HG02759 (cell line): ENCODE measurements around the gene MEF2C.

Source experiments
- ATAC-seq: cut with Tn5 transposase; IDR thresholded peaks from one replicate; pipeline ENCODE4 v1.9.1; 2021; ENCODE audit warnings: mild to moderate bottlenecking, moderate library complexity; ENCODE audit not compliant: unreplicated experiment

MEF2C gene

DNA sequence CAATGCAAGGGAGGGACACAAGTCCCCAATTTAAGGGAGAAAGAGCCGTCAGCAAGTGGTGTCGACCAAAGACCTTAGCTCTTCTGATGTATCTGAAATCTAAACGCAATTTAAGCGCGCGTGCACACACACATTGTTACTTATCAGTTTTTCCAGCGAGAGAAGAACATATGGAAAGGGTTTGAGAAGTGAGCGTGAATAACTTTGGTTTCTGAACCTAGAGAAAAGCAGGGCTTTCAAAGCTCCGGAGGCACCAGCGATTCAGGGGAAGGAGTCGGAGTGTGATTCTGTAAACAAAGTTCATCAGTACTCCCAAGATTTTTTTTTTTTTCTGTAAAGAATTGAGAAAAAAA, 191.8 kb downstream of the MEF2C start:
- ATAC-seq = peak; percentile 3

- peak; percentile 88 for ATAC-seq
Measured at GRCh38 chr5:88690409-88691229, 192.4 kb downstream of the MEF2C start.

DNA sequence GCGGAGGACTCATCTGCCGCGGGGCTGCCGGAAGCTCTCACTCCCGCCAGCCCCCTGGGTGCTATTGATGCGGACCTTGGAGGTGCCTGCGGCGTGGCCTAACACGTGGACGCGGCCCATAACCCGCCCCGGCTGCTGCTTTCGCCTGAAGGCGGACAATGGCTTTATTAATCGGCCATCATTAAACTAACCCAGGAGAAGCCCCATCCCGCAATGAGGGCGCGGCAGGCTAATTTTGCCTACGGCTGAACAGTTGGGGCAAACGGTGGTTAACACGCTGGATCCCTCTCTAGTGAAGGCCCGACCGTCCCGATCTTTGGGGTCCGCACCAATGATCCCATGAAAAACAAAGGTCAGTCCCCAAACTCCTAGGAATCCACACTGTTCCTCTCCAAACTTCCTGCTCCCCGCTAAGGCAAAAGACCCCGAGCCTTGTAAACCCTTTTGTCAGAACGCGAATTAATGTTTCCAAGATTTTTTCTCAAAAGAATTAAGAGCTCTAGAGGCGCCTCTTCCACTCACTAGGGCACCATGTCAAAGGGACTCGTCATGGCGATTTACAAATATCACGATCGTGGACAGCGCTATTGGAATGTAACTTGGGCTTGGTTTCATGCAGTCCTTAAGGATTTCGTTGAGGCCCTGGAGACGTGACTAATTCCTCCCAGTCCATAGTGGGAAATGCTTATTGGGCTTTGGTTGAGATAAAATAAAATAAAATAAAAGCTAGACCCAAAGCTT, 193.1 kb downstream of the MEF2C start:
- ATAC-seq = no peak

DNA sequence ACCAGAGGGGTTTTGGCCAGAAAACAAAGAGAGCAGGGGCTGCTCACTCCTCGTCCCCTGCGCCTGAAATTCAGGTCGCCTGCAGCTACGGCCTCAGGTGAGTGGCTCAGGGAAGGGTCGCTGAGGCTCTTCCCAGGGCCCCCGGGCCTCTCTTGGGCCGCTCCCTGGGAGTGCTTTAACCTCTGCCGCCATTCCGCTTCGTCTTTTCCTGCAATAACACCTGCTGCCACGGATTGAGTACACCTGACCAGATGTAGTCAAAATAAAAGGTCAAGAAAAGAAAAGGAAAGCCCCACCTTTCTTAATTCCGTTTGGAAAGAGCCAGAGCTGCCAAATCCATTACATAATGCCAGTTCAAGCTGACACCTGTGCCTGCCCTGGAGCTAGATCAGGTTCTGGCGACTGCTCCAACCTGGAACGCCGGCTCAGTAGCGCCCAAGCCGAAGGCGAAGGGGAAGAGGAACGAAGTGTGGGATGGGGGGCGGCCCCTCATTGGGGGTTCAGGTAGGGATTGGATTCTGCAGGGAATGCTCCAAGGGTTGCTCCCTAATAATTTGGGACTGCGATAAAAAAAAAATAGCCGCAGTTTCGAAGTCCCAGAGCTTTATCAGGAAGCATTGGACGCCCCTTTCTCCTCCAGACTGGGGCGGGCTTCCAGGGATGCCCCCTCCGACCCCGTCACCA, 193.9 kb downstream of the MEF2C start:
- no peak for ATAC-seq

- no peak for ATAC-seq
Measured at GRCh38 chr5:88688156-88688983, 194.6 kb downstream of the MEF2C start.

GRCh38 chr5:88687373-88687911, 195.5 kb downstream of the MEF2C start:
- ATAC-seq = no peak

DNA sequence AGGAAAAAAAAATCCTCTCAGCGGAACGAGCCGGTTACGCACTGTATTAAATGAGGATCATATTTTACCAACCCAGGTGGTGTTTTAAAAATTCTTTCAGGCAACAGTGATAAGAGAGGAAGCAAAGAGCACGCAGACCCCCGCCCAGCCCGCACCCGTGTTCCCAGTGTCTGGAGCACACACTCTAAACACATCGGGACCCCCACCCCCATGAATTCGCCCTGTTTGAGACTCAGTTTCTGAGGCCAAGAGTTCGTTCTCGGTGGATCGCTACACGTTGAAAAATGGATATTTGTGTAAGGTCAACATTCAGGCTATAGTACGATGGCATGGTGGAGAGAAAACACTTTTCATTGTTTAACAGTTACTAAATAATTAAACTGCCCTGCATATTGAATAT, 196.3 kb downstream of the MEF2C start:
- ATAC-seq = no peak

DNA sequence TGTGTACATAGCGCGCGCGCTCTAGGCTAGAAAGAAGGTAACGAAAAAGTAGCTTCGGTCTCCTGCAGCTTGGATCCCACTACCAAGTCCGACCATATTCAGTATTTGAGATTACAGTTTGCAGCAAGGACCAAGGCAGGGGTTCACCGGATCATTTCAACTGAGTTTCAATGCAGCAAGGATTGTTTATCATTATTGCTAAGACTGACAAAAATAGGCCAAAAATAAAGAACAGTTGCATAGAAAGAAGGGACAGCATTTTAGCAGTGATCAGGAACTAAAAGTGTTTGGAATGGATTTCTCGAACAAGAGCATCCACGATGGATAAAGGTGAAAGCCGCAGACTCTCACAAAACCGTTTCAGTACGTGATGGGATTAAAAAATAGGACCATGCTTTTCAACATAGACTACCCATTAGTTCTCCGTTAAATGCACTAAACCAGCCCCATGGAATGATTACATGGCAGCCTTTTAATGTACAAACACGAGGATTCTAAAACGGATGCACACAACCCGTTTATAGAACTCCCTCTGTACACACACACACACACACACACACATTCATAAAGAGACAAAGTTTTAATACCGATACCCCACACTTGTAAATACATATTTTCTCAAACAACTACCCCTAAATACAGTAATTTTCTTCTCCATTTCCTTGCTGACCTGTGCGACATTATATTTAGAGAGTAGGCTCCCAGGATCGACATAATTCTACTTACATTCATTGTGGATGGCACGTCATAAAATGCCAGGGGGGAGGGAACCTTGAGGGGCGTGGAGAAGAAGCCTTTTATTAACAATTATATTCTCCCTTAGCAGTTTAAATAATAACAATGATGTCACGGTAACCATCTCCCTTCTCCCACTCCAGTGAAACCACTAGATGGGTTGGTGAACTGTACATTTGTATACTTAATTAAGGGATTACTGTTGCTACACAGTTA, 197.1 kb downstream of the MEF2C start:
- no peak for ATAC-seq

DNA sequence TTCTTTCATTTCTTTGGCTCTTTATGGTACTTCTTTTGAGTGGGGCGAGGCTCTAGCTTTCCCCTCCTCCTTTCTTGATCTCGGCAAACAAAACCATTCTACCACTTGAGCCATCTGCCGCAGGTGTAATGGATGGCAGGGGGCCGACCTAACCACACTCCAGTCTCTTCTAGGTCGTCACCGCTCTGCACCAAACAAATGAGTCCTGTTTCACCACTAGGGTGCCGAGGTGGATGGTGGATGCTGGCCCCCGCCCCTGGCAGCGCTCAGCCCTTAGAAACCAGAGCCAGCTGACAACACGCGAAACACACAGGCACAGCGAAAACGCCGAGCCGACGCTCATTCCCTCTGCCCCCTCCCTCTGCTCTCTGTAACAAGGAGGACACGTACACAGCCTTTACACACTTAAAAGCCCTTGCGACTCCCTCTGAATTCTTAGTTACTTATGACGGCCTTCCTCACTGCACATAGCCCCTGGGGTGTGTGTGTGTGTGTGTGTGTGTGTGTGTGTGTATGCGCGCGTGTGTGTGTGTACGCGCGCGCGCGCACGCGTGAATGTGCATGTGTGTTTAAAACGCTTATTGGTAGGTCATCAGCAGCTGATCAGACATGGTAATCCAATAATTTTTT, 199.4 kb downstream of the MEF2C start:
- ATAC-seq = peak; percentile 53

- no peak for ATAC-seq
Measured at GRCh38 chr5:88682881-88683361, 200.1 kb downstream of the MEF2C start.

GRCh38 chr5:88682131-88682530, 200.9 kb downstream of the MEF2C start:
- no peak for ATAC-seq

DNA sequence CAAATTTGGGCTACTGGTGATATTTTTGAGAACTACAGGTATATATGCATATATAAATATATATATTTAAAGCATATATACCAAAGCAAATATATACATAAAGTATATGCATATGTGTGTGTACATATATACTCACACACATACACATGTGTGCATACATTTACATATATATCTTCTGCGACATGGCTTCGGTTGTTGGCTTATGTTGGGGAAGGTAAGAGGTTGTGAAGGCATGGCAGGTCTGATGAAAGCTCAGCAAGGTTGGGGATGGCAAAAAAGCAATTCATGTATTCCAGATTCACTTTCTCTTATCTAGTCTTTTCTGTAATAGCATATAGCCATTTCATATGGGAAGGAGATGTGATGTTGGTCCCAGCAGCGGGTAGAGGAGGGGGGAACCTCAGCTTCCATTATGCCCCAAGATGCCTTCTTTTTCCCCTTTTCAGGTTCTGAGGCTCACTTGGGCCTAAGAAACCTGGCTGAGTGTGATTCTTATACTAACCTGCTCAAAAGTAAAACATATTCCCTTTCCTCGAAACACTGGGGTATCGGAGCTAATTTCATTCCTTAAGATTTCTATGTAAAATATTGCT, 201.7 kb downstream of the MEF2C start:
- ATAC-seq = no peak

DNA sequence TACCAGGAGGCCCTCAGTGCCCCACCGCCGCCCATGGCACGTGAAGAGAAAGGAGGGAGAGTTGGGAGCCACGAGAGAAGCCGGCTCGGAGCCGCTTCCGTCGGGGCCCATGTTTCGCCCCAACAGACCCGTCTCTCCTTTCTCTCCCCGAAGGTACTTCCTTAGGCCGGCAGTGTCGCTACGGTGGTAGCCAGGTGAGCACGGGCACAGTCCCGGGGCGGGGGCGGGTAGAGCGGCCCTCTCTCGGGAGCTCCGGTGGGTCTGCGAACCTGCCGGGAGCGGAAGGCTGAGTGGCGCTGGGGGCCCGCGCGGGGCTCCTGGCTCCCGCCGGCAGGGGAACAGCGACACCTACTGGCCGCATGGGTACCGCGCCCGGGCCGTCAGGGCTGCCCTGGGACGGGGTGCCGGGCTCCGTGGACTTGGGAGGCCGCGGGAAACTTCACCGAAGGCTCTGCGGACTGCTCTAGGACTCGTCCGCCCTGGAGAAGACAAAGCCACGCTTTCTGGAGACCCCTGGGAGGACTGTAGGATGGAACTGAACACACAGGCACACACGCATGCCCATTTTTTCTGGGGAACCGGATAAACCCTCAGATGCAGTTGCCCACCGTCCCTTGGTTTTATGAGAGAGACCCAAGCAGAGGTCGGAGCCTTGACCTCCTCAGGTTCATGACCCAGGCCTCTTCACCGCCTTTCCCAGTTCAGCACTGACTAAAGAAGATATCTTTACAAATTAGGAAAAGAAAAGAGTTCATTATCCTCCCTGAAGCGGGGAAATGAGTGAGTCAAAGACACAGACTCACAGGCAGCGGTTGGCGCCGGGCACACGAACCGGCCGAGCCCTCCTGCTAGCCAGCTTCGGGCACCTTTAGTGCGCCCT, 202.5 kb downstream of the MEF2C start:
- peak; percentile 88 for ATAC-seq

GRCh38 chr5:88679638-88680037, 203.3 kb downstream of the MEF2C start:
- ATAC-seq = no peak

GRCh38 chr5:88678770-88679381, 204.1 kb downstream of the MEF2C start:
- no peak for ATAC-seq

GRCh38 chr5:88677943-88678769, 204.8 kb downstream of the MEF2C start:
- ATAC-seq = no peak
